Omental fat pad (tissue), 4 donors: ENCODE data around the gene HDAC7. TPM values are rescaled to one million over a fixed set of nuclear protein-coding genes. Genes with fewer than 3 reads are reported as not detected.

ENCODE experiments used
- ATAC-seq: fragments of 150-250 bp; one replicate; pipeline ENCODE4 v1.9.1; 2016; ENCODE audit warnings: mild to moderate bottlenecking, moderate library complexity; ENCODE audit not compliant: low FRiP score
- DNase-seq: peaks from one replicate; pipeline ENCODE4 v3.0.0-alpha.2; 2019; ENCODE audit warnings: low spot score
- total RNA-seq, 4 donors: library from RNA; depleted of rRNA; stranded (reverse); fragments of >200 nt; gene quantifications; one replicate each; pipeline ENCODE4 v1.1.0, GENCODE V29; 2016
- TF ChIP-seq, protein P1 (sequence below), 3 donors: fragments of 450-650 bp; IDR thresholded peaks; one replicate each; pipeline ENCODE4 v1.5.1; 2016 to 2017; ENCODE audit warnings: antibody characterized with exemption in 3 of 3, mild to moderate bottlenecking in 3 of 3, moderate library complexity in 2 of 3

The HDAC7 gene
- total RNA-seq, 4 donors from 2014 or later = 40.3 to 102 (median 62.9) TPM

DNA sequence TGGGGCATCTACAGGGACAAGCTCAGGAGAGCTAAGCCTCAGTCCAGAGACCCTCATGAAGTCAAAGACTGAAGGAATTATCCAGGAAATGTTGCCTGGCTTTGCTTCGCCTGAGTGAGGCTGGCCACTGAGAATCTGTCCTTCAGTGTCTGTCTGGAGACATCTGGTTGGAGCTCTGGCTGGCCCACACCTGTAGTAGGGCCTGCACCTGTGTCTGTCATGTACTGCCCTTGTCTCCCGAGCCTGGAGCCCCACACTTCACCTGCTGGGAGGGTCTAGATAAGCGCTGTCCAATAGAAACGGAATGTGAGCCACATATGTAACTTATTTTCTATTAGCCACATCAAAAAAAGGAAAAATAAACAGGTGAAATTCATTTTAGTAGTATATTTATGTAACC is 9.9 kb upstream of the HDAC7 start:
- DNase-seq = no peak
- no peak for ATAC-seq
- TF ChIP-seq, protein P1, sequence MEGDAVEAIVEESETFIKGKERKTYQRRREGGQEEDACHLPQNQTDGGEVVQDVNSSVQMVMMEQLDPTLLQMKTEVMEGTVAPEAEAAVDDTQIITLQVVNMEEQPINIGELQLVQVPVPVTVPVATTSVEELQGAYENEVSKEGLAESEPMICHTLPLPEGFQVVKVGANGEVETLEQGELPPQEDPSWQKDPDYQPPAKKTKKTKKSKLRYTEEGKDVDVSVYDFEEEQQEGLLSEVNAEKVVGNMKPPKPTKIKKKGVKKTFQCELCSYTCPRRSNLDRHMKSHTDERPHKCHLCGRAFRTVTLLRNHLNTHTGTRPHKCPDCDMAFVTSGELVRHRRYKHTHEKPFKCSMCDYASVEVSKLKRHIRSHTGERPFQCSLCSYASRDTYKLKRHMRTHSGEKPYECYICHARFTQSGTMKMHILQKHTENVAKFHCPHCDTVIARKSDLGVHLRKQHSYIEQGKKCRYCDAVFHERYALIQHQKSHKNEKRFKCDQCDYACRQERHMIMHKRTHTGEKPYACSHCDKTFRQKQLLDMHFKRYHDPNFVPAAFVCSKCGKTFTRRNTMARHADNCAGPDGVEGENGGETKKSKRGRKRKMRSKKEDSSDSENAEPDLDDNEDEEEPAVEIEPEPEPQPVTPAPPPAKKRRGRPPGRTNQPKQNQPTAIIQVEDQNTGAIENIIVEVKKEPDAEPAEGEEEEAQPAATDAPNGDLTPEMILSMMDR (IDR thresholded peaks at IDR 0.05) = no peak

DNA sequence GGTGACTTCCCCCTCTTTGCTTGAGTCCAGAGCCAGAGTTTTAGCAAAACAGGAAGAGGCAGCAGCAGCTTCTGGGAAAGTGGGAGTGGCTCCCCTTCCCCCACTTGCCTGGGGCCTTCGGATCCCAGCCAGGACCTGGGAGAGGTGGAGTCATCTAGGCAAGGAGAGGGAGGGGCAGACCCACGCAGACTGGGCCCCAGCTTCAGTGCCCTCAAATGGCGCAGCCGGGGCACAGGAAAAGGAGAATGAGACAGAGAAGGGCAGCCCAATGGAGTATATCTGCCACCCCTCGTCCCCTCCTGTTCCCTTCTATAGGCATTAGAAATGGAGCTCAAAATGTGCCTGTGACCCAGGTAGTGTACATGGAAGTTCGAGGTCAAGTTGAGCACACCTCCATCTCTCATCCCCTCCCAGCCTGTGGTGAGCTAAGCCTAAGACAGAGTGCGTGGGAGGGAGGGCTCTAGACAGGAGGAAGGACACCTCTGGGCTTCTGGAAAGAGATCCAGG is 9.3 kb upstream of the HDAC7 start:
- DNase-seq (no peak), ATAC-seq (peak; percentile 56)
- TF ChIP-seq, protein P1 (IDR thresholded peaks at IDR 0.05) = no peak

DNA sequence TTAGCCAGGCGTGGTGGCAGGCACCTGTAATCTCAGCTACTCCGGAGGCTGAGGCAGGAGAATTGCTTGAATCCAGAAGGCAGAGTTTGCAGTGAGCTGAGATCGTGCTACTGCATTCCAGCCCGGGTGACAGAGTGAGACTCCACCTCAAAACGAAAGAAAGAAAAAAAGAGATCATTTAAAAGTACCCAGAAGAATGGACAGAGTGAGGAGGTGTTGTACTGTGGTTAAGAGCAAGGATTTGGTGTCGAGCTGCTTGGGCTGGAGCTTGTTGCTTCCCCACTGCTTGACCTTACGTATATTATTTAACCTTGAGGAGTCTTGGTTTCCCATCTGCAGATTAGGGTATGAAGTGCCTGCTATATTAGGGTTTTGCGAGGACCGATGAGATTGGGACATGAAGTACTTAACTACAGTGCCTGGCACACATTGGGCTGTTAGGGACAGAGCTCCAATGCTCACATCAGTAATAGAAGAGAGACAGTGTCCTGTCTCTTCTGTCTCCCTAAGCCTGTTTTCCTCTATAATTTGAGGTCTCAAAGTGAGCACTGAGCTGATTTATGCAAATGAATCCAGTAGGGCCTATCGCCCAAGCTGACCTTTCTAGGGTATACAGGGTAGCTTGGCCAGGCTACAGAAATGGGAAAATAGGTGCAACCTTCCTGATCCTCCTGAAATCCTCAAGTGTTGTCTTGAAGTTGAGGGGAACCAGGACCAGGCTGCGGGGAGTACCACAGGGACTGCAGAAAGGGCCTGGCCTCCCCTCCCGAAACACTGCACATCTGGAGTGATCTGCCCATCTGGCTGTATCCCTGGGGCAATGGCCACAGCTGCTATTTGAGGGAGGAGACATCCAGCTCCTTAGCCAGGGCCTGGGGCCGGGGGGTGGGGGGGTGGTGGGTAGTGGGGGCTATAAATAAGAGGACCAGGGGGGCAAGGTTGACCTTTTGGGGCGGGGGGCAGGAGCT is 8.6 kb upstream of the HDAC7 start:
- TF ChIP-seq, protein P1 (IDR thresholded peaks at IDR 0.05) = no peak
- ATAC-seq (no peak), DNase-seq (no peak)

DNA sequence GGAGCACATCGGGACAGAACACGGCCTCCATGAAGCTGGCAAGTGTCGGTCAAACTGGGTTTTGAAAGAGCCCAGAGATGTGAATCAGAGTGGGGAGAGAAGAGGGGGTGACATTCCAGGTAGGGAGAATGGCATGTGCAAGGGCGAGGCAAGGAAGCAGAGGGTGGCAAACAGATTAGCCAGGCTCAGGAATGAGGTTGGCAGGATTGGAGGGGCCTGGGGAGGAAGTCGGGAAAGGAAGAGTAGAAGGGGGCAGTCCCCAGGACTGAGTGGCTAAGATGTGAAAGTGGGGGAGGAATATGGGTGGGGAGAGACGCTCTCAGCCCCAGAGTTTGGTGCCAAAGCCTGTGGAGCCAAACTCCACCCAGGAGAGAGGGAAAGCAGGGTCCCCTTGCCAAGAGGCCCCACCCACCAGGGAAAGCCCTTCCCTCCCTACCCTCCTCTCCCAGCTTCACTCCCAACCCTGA is 5.5 kb upstream of the HDAC7 start:
- TF ChIP-seq, protein P1 (IDR thresholded peaks at IDR 0.05) = no peak
- DNase-seq (no peak), ATAC-seq (peak; percentile 42)

DNA sequence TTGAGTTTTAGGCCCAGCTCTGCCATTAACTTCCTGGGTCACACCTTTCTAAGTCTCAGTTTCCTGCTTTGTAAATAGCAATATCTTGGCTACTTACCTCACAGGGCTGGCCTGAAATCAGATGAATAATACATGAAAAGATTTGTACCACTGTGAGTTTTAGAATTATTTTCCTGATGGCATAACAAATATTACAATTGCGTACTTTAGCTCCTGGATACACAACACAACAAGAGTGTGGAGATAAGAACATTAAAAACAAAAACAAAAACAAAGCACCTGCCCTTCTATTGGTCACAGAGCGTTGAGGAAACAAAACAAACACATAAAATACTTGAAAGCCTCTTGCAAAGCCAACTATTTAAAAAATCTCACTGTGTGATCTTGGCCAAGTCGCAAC is 4.9 kb upstream of the HDAC7 start:
- TF ChIP-seq, protein P1 (IDR thresholded peaks at IDR 0.05) = no peak
- ATAC-seq (no peak), DNase-seq (no peak)

DNA sequence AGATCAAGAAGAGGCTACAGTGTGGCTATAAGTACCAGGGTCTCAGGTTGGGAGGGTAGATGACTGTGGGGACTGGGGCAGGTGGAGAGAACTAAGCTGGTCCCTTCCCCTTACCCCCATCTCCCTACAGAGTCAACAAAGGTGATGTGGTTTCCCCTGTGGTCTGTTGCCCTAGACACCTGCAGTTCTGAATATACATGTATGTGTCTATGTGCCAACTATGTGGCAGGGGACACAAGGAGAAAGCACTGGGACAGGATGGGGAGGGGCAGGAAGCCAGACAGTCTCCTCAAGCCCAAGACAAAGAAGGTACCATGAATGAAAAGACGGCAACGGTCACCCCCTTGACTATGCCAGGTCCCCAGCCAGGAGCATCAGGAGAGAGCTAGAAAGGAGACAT is 4.5 kb upstream of the HDAC7 start:
- TF ChIP-seq, protein P1 (IDR thresholded peaks at IDR 0.05) = no peak
- no peak for DNase-seq
- ATAC-seq = no peak
